ENCODE measurements around the gene SH3PXD2A.
"Not testable (repeated sequence)": the region's sequence is repeated elsewhere in the genome, so short reads cannot be mapped to it uniquely, and the experiment has no call there.

Gene SH3PXD2A

GRCh38 chr10:103609231-103610082, 245.9 kb downstream of the SH3PXD2A start:
- DNase-seq (ENCODE audit: low read depth in 1 of 2, low spot score in 1 of 2) = no peak

- not testable (repeated sequence) for DNase-seq (ENCODE audit: low read depth in 1 of 2, low spot score in 1 of 2)
Measured at GRCh38 chr10:103608056-103608455, 247.3 kb downstream of the SH3PXD2A start.

- DNase-seq (ENCODE audit: low read depth in 1 of 2, low spot score in 1 of 2) = not testable (repeated sequence)
Measured at GRCh38 chr10:103607051-103607450, 248.3 kb downstream of the SH3PXD2A start.

- DNase-seq (ENCODE audit: low read depth in 1 of 2, low spot score in 1 of 2) = not testable (repeated sequence)
Measured at GRCh38 chr10:103606097-103606438, 249.3 kb downstream of the SH3PXD2A start.

GRCh38 chr10:103605359-103606096, 249.8 kb downstream of the SH3PXD2A start:
- no peak for DNase-seq (ENCODE audit: low read depth in 1 of 2, low spot score in 1 of 2)

GRCh38 chr10:103603382-103603781, 252.0 kb downstream of the SH3PXD2A start:
- no peak for DNase-seq (ENCODE audit: low read depth in 1 of 2, low spot score in 1 of 2)

GRCh38 chr10:103602852-103603155, 252.6 kb downstream of the SH3PXD2A start:
- DNase-seq (ENCODE audit: low read depth in 1 of 2, low spot score in 1 of 2) = no peak

- no peak for DNase-seq (ENCODE audit: low read depth in 1 of 2, low spot score in 1 of 2)
Measured at GRCh38 chr10:103602028-103602851, 253.1 kb downstream of the SH3PXD2A start.

GRCh38 chr10:103600956-103601569, 254.3 kb downstream of the SH3PXD2A start:
- DNase-seq (ENCODE audit: low read depth in 1 of 2, low spot score in 1 of 2) = no peak

- no peak for DNase-seq (ENCODE audit: low read depth in 1 of 2, low spot score in 1 of 2)
Measured at GRCh38 chr10:103600325-103600724, 255.1 kb downstream of the SH3PXD2A start.

- no peak for DNase-seq (ENCODE audit: low read depth in 1 of 2, low spot score in 1 of 2)
Measured at GRCh38 chr10:103599907-103600306, 255.5 kb downstream of the SH3PXD2A start.

GRCh38 chr10:103599211-103599610, 256.2 kb downstream of the SH3PXD2A start:
- no peak for DNase-seq (ENCODE audit: low read depth in 1 of 2, low spot score in 1 of 2)

GRCh38 chr10:103598654-103599115, 256.7 kb downstream of the SH3PXD2A start:
- DNase-seq (ENCODE audit: low read depth in 1 of 2, low spot score in 1 of 2) = no peak

GRCh38 chr10:103597003-103597402, 258.4 kb downstream of the SH3PXD2A start:
- no peak for DNase-seq (ENCODE audit: low read depth in 1 of 2, low spot score in 1 of 2)

GRCh38 chr10:103595933-103596726, 259.2 kb downstream of the SH3PXD2A start:
- no peak for DNase-seq (ENCODE audit: low read depth in 1 of 2, low spot score in 1 of 2)

- DNase-seq (ENCODE audit: low read depth in 1 of 2, low spot score in 1 of 2) = no peak
Measured at GRCh38 chr10:103593022-103593570, 262.3 kb downstream of the SH3PXD2A start.

GRCh38 chr10:103592186-103593021, 263.0 kb downstream of the SH3PXD2A start:
- peak in 1 of 2 donors; percentile 15 for DNase-seq (ENCODE audit: low read depth in 1 of 2, low spot score in 1 of 2)

- DNase-seq (ENCODE audit: low read depth in 1 of 2, low spot score in 1 of 2) = no peak
Measured at GRCh38 chr10:103590744-103591291, 264.6 kb downstream of the SH3PXD2A start.

GRCh38 chr10:103590060-103590459, 265.3 kb downstream of the SH3PXD2A start:
- no peak for DNase-seq (ENCODE audit: low read depth in 1 of 2, low spot score in 1 of 2)
